HepG2 (cell line): ENCODE data around the gene SKIDA1. TPM values are rescaled to one million over a fixed set of nuclear protein-coding genes. Genes with fewer than 3 reads are reported as not detected.

Source experiments
- ATF5 ChIP-seq: sonication (generic); formaldehyde crosslinking; IDR thresholded peaks from 2 replicates; pipeline ENCODE4 v1.4.0; 2020; ENCODE audit warnings: mild to moderate bottlenecking, low read depth, missing genetic modification reagents
- BCL6 ChIP-seq: IDR thresholded peaks from 2 replicates; pipeline ENCODE4 v1.6.1; 2016; ENCODE audit warnings: missing genetic modification reagents, missing compliant biosample characterization
- CREB3 ChIP-seq: sonication (generic); formaldehyde crosslinking; IDR thresholded peaks from 2 replicates; pipeline ENCODE4 v1.5.0; 2020; ENCODE audit warnings: missing genetic modification reagents
- PATZ1 ChIP-seq: sonication (generic); formaldehyde crosslinking; IDR thresholded peaks from 2 replicates; pipeline ENCODE4 v1.4.0; 2020; ENCODE audit warnings: missing genetic modification reagents
- RBFOX2 ChIP-seq: fragments of 200-400 bp; formaldehyde crosslinking; IDR thresholded peaks from 2 replicates; pipeline ENCODE4 v1.6.1; 2017; ENCODE audit warnings: low read depth, mild to moderate bottlenecking, low read length
- RBM39 ChIP-seq: fragments of 200-400 bp; formaldehyde crosslinking; IDR thresholded peaks from one replicate; pipeline ENCODE4 v1.6.1; 2018; ENCODE audit warnings: antibody characterized with exemption, mild to moderate bottlenecking, low read depth, low read length; ENCODE audit not compliant: poor library complexity, severe bottlenecking
- RFX1 ChIP-seq: fragments of 450-650 bp; IDR thresholded peaks from 2 replicates; pipeline ENCODE4 v1.6.1; 2017
- RNF2 ChIP-seq: fragments of 450-650 bp; conservative IDR thresholded peaks from 2 replicates; pipeline ENCODE4 v1.6.1; 2016; ENCODE audit warnings: low read depth
- SMAD9 ChIP-seq: sonication (generic); formaldehyde crosslinking; IDR thresholded peaks from 2 replicates; pipeline ENCODE4 v1.5.1; 2020; ENCODE audit warnings: mild to moderate bottlenecking, missing genetic modification reagents
- TFDP1 ChIP-seq: IDR thresholded peaks from 2 replicates; pipeline ENCODE4 v1.6.1; 2016; ENCODE audit warnings: missing compliant biosample characterization, missing genetic modification reagents, borderline replicate concordance
- THAP7 ChIP-seq: sonication (generic); formaldehyde crosslinking; IDR thresholded peaks from 2 replicates; pipeline ENCODE4 v1.8.1; 2023; ENCODE audit warnings: mild to moderate bottlenecking, missing genetic modification reagents
- THRA ChIP-seq: sonication (generic); formaldehyde crosslinking; IDR thresholded peaks from 2 replicates; pipeline ENCODE4 v1.4.0; 2020; ENCODE audit warnings: missing genetic modification reagents, borderline replicate concordance
- ZBTB34 ChIP-seq: sonication (generic); formaldehyde crosslinking; IDR thresholded peaks from 2 replicates; pipeline ENCODE4 v1.8.0; 2022; ENCODE audit warnings: mild to moderate bottlenecking, missing genetic modification reagents
- ZBTB38 ChIP-seq: sonication (generic); formaldehyde crosslinking; IDR thresholded peaks from 2 replicates; pipeline ENCODE4 v1.5.1; 2020; ENCODE audit warnings: mild to moderate bottlenecking, missing genetic modification reagents
- ZKSCAN8 ChIP-seq: IDR thresholded peaks from 2 replicates; pipeline ENCODE4 v1.6.1; 2016; ENCODE audit warnings: borderline replicate concordance, missing genetic modification reagents, missing compliant biosample characterization
- ZNF224 ChIP-seq: sonication (generic); formaldehyde crosslinking; IDR thresholded peaks from 2 replicates; pipeline ENCODE4 v1.5.0; 2020; ENCODE audit warnings: mild to moderate bottlenecking, missing genetic modification reagents
- ZNF34 ChIP-seq: sonication (generic); formaldehyde crosslinking; IDR thresholded peaks from 2 replicates; pipeline ENCODE4 v1.4.0; 2020; ENCODE audit warnings: mild to moderate bottlenecking, missing genetic modification reagents, borderline replicate concordance
- ZNF362 ChIP-seq: sonication (generic); formaldehyde crosslinking; IDR thresholded peaks from 2 replicates; pipeline ENCODE4 v1.4.0; 2020; ENCODE audit warnings: missing genetic modification reagents, mild to moderate bottlenecking, borderline replicate concordance
- ZNF572 ChIP-seq: sonication (generic); formaldehyde crosslinking; IDR thresholded peaks from 2 replicates; pipeline ENCODE4 v1.5.1; 2020; ENCODE audit warnings: mild to moderate bottlenecking, missing genetic modification reagents
- polyA plus RNA-seq, 8 experiments: library from polyadenylated mRNA; depleted of rRNA in 3 of 8; stranded (reverse) in 7 of 8; unstranded in 1 of 8; fragments of >200 nt; fragmentation: Illumina TruSeq in 4 of 8; extraction: Trizol in 4 of 8; gene quantifications; 2 replicates each; pipeline versions ENCODE4 v1.2.1 to v1.2.3, GENCODE V29; 2011 to 2016; ENCODE audit warnings: low read depth in 4 of 8, missing spikeins in 1 of 8, mixed read lengths in 1 of 8; ENCODE audit not compliant: insufficient read depth in 1 of 8
- total RNA-seq, 5 experiments: library from RNA; depleted of rRNA; stranded (reverse); fragments of >200 nt; fragmentation: Illumina TruSeq; extraction: Trizol; gene quantifications; 2 replicates each; pipeline ENCODE4 v1.2.3, GENCODE V29; 2016; ENCODE audit warnings: low read depth in 1 of 5

Gene SKIDA1
- total and polyA plus RNA-seq, 2 of the 13 experiments (the other 11 are each of a cell fraction or from before 2014, with no cell fraction given), result 0.73 to 1.5 TPM

- TF ChIP-seq ZBTB34 (CRISPR knock-in tag), result peak; percentile 89
- TF ChIP-seq TFDP1 (CRISPR knock-in tag), result peak; percentile 84; the same call in 1 of the 2 replicates
- peak; percentile 95 for TF ChIP-seq ZBTB38
- peak; percentile 92 for TF ChIP-seq THRA (CRISPR knock-in tag)
- no peak; the same call in 1 of the 2 replicates for TF ChIP-seq ZNF362
- TF ChIP-seq PATZ1 (CRISPR knock-in tag), result peak; percentile 99
- peak; percentile 73; the same call in 1 of the 2 replicates for TF ChIP-seq ZKSCAN8 (CRISPR knock-in tag)
- peak; percentile 93 for TF ChIP-seq ZNF224 (CRISPR knock-in tag)
- peak; percentile 75 for TF ChIP-seq RNF2
- no peak; the same call in 1 of the 2 replicates for TF ChIP-seq ZNF572 (CRISPR knock-in tag)
- TF ChIP-seq THAP7, result peak; percentile 92
- TF ChIP-seq BCL6, result peak; percentile 88
- TF ChIP-seq SMAD9 (CRISPR knock-in tag), result no peak
- TF ChIP-seq ZNF34, result no peak
- TF ChIP-seq RBM39, result peak; percentile 85
- peak; percentile 78 for TF ChIP-seq RBFOX2
- TF ChIP-seq RFX1, result no peak
- no peak for TF ChIP-seq ATF5 (CRISPR knock-in tag)
- 0 out of 2 replicates have a peak, but pooled peaks have one; percentile 51 for TF ChIP-seq CREB3
Measured at GRCh38 chr10:21495752-21496342, 29.6 kb downstream of the SKIDA1 start (continued).
